Activated CD4-positive, alpha-beta memory T cell treated with anti-CD3 and anti-CD28 coated beads for 36 hours (primary cell): ENCODE measurements around the gene STIMATE. TPM values are rescaled to one million over a fixed set of nuclear protein-coding genes. Genes with fewer than 3 reads are reported as not detected.

Experiments
- CTCF ChIA-PET: fragments of 350-600 bp; sonication (Branson Sonifier 250); formaldehyde crosslinking; loops from one replicate; lab custom pipeline; 2021; ENCODE audit warnings: antibody characterized with exemption, inconsistent platforms; lab: Charles Lee
- POLR2A ChIA-PET: fragments of 350-600 bp; sonication (Branson Sonifier 250); formaldehyde crosslinking; loops from one replicate; lab custom pipeline; 2021; ENCODE audit warnings: antibody characterized with exemption; lab: Charles Lee
- DNase-seq: peaks from one replicate; pipeline ENCODE4 v3.0.0-alpha.2; 2020
- H3K27ac Mint-ChIP-seq: one replicate; pipeline ENCODE4 v1.8.0; 2021; ENCODE audit warnings: mixed read lengths
- H3K27me3 Mint-ChIP-seq: one replicate; pipeline ENCODE4 v1.8.0; 2021; ENCODE audit warnings: mixed read lengths
- H3K36me3 Mint-ChIP-seq: one replicate; pipeline ENCODE4 v1.8.0; 2021; ENCODE audit warnings: mixed read lengths
- H3K4me1 Mint-ChIP-seq: one replicate; pipeline ENCODE4 v1.8.0; 2021; ENCODE audit warnings: low read depth, mixed read lengths
- H3K4me3 Mint-ChIP-seq: one replicate; pipeline ENCODE4 v1.8.0; 2021; ENCODE audit warnings: mild to moderate bottlenecking, mixed read lengths
- H3K9me3 Mint-ChIP-seq: one replicate; pipeline ENCODE4 v1.8.0; 2021; ENCODE audit warnings: mixed read lengths
- intact Hi-C: fragments of 100-400 bp; cut with micrococcal nuclease; formaldehyde crosslinking; loops from one replicate; pipeline ENCODE4 v1.15.1; 2023
- total RNA-seq, 2 experiments: library from RNA; stranded (reverse); gene quantifications; one replicate each; pipeline ENCODE4 v1.2.3, GENCODE V29; 2021

STIMATE gene
- total RNA-seq, 2 experiments from 2014 or later = 13.0 to 18.3 TPM

DNA sequence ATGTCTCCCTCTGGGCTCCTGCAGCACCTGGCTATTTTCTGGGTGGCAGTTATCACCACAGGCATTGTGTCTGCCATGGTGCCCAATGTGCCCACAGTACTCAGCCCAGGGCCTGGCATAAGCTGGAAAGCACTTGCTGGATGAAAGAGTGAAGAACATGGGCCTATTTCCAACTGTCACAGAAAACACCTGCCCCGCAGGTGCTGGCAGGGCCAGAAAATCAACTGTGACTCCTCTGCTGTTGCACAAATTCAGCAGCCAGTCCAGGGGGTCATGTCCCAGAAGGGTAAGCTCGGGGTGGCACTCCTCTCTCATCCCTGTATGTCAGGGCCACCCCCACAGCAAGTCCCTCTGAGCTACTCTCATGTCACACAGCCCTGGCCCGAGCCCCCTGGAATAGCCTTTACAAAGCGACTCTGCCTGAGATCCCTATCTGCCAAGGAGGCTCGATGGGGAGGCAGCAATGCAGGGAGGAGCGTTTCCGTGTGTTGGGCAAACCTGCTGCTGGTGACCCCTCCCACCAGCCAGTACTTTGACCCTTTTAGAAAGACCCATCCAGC, 85.8 kb downstream of the STIMATE start:
- intact Hi-C loops = no loop called here
- no peaks in the 10 kb centered on the region for H3K9me3 Mint-ChIP-seq
- no peak for DNase-seq

GRCh38 chr3:52810923-52811322, 86.4 kb downstream of the STIMATE start:
- Mint-ChIP-seq H3K9me3 (no peaks in the 10 kb centered on the region), H3K27me3 (no peaks in the 10 kb centered on the region), H3K27ac (no peak overlapping the region), H3K36me3 (no peaks in the 10 kb centered on the region), H3K4me1 (no peaks in the 10 kb centered on the region), H3K4me3 (no peak overlapping the region)
- ChIA-PET CTCF (interaction anchor here (2.6 kb wide), 1 partner anchor 10 kb away, joined by 12 read pairs; no protein-coding TSS in a partner anchor), POLR2A (no interaction called here)
- no peak for DNase-seq
- intact Hi-C loops = no loop called here

More for the DNA sequence above, 85.8 kb downstream of the STIMATE start:
- ChIA-PET CTCF (interaction anchor here (2.6 kb wide), 1 partner anchor 9 kb away, joined by 12 read pairs; no protein-coding TSS in a partner anchor), POLR2A (no interaction called here)
- no peak overlapping the region for H3K4me3 Mint-ChIP-seq
- H3K36me3 Mint-ChIP-seq = no peaks in the 10 kb centered on the region
- no peak overlapping the region for H3K27ac Mint-ChIP-seq
- no peaks in the 10 kb centered on the region for H3K4me1 Mint-ChIP-seq
- no peaks in the 10 kb centered on the region for H3K27me3 Mint-ChIP-seq

DNA sequence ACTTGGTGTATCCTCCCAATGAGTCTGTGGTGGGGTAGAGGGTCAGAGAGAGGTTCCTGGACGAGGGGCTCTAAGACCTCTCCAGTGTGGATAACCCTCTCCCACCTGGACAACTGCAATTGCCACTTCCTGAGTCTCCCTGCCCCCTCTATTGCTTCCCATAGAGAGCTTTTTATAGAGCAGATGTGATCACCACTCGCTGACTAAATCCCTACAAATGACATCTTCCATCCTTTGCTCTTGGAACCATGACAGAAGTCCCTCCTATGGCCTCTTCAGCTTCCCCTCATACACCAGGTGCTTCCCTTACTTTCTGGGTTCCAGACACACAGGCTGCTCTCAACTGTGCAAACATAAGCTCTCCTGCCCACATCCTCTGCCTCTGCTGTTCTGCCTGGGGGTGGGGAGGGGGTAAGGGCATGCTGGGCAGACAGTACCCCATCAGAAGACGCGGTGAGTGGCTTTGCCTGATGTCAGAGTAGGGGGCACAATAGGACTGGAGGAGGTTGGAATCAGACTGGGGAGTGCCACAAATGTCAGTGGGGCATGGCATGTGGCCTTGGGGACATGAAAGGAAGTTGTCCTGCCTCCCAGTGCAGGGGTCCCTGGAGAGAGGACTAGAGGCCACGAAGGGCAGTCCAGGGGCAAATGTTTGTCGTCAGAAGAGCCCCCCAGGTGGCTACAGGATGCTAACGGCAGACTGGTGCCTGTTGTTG, 87.5 kb downstream of the STIMATE start:
- ChIA-PET CTCF (no interaction called here), POLR2A (no interaction called here)

DNA sequence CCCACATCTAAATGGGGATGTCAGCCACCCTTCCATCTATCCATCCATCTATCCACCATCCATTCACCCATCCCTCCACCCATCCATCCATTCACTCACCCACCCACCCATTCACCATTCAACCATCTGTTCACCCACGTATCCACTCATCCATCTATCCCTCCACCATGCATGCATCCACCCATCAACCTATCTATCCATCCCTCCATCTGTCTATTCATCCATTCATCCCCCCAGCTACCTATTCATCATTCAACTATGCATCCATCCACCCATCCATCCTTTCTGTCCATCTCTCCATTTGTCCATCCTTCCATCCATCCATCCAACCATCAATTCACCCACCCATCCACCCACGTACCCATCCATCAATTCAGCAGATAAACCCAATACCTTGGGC, 88.2 kb downstream of the STIMATE start:
- H3K27ac Mint-ChIP-seq = no peak overlapping the region
- DNase-seq = no peak
- no peaks in the 10 kb centered on the region for H3K27me3 Mint-ChIP-seq
- H3K4me3 Mint-ChIP-seq = no peak overlapping the region
- CTCF ChIA-PET = interaction anchor here (0.8 to 1.0 kb wide), 2 partner anchors 11 to 12 kb away, joined by 3 to 4 read pairs; no protein-coding TSS in a partner anchor
- H3K36me3 Mint-ChIP-seq = no peaks in the 10 kb centered on the region
- POLR2A ChIA-PET = no interaction called here
- no peaks in the 10 kb centered on the region for H3K9me3 Mint-ChIP-seq
- no peaks in the 10 kb centered on the region for H3K4me1 Mint-ChIP-seq
- intact Hi-C loops = no loop called here

More for the DNA sequence above, 87.5 kb downstream of the STIMATE start:
- Mint-ChIP-seq H3K4me3 (no peak overlapping the region), H3K4me1 (no peaks in the 10 kb centered on the region), H3K9me3 (no peaks in the 10 kb centered on the region), H3K36me3 (no peaks in the 10 kb centered on the region), H3K27me3 (no peaks in the 10 kb centered on the region), H3K27ac (no peak overlapping the region)
- intact Hi-C loops = no loop called here
- DNase-seq = no peak

DNA sequence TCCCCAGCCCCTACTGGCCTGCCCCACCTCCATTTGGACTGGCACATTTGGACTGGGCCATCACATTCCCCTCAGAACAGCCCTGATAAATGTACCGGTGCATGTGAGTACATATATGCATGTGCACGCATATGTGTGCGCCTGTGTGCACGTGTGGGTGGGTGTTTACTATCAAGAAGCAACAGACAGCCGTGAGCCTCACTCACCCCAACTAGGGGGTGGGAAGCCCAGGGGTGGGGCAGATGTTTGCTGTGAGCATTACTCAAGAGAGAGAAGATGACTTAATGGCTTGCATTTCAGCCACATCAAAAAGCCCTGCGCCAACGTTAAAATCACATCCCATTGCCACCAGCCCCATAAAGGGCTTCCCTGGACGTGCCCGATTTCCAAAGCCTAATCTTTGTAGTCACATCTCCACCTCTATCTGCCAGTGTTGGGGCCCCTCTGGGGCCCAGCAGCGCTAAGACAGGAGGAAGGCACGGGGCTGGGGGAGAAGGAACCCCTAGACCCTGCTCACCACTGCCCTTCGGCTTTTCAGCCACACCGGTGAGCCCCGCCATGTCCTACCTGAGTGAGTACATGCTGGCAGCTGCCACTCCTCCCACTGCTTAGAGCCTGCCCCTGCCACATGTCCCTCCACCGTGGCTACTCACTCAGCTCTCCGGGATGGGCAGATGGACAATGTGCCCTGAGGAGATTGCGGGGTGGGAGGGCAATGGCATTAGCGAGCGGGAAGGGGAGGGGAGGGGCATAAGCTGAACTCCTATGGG, 91.9 kb downstream of the STIMATE start:
- no peaks in the 10 kb centered on the region for H3K36me3 Mint-ChIP-seq
- CTCF ChIA-PET = no interaction called here
- H3K4me1 Mint-ChIP-seq = no peaks in the 10 kb centered on the region
- intact Hi-C loops = no loop called here
- no peak overlapping the region for H3K27ac Mint-ChIP-seq
- no peak for DNase-seq
- no peaks in the 10 kb centered on the region for H3K9me3 Mint-ChIP-seq
- POLR2A ChIA-PET = no interaction called here
- no peaks in the 10 kb centered on the region for H3K27me3 Mint-ChIP-seq
- no peak overlapping the region for H3K4me3 Mint-ChIP-seq

GRCh38 chr3:52801839-52802238, 95.5 kb downstream of the STIMATE start:
- POLR2A ChIA-PET = no interaction called here
- H3K4me1 Mint-ChIP-seq = no peaks in the 10 kb centered on the region

DNA sequence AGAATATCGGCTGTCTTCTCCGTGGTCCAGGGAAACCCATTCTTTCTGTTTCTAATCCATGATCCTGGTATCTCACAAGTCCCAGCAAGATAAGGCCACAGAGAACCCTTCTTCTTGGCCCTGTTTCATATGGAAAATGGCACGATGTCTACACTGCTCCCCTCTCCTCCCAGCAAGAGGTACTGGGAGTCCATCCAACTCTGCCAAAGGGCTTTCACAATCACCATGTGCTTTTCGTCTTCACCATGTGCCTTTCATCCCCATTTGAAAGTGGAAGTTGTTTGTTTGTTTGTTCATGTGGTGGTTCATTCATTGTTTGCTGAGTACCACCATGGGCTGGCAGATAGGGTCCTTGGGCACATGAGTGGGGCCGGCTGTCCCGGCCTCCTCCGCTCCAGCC, 97.3 kb downstream of the STIMATE start:
- H3K27me3 Mint-ChIP-seq = no peaks in the 10 kb centered on the region
- H3K27ac Mint-ChIP-seq = no peak overlapping the region
- POLR2A ChIA-PET = no interaction called here
- CTCF ChIA-PET = interaction anchor here (2.1 kb wide), 1 partner anchor 57 kb away, joined by 6 read pairs; no protein-coding TSS in a partner anchor
- H3K9me3 Mint-ChIP-seq = no peaks in the 10 kb centered on the region
- H3K36me3 Mint-ChIP-seq = no peaks in the 10 kb centered on the region
- DNase-seq = no peak
- intact Hi-C loops = no loop called here
- no peak overlapping the region for H3K4me3 Mint-ChIP-seq
- no peaks in the 10 kb centered on the region for H3K4me1 Mint-ChIP-seq

More at GRCh38 chr3:52801839-52802238, 95.5 kb downstream of the STIMATE start:
- no peak for DNase-seq
- Mint-ChIP-seq H3K36me3 (no peaks in the 10 kb centered on the region), H3K9me3 (no peaks in the 10 kb centered on the region), H3K27ac (no peak overlapping the region), H3K4me3 (no peak overlapping the region), H3K27me3 (no peaks in the 10 kb centered on the region)
- CTCF ChIA-PET = no interaction called here
- intact Hi-C loops = no loop called here

DNA sequence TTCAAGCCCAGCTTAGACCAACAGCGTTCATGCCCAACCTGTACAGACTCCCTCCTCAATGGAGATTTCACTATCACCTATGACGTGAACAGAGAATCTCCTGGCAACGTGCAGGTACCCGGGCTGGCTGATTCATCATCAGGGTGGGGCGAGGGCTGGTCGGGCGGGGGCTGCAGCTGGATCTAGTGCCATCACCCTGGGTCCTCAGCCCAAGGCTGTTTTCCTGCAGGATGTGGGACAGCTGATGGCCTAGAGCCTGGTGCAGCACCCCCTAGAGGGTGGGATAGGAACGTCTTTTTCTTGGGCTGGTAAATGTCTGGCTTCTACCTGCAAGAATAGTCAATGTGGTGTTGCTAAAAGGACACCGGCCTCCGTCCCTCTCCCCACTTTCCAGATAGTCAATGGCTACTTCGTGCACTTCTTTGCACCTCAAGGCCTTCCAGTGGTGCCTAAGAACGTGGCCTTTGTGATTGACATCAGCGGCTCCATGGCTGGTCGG, 98.3 kb downstream of the STIMATE start:
- Mint-ChIP-seq H3K4me3 (no peak overlapping the region), H3K36me3 (no peaks in the 10 kb centered on the region), H3K4me1 (no peaks in the 10 kb centered on the region), H3K27ac (no peak overlapping the region), H3K9me3 (no peaks in the 10 kb centered on the region), H3K27me3 (no peaks in the 10 kb centered on the region)
- peak; percentile 41 for DNase-seq
- ChIA-PET POLR2A (no interaction called here), CTCF (interaction anchor here (0.7 to 2.1 kb wide), 8 partner anchors 9 to 74 kb away, joined by 3 to 13 read pairs (median 4); partner anchors contain the start of gene NEK4)
- intact Hi-C loops = no loop called here

DNA sequence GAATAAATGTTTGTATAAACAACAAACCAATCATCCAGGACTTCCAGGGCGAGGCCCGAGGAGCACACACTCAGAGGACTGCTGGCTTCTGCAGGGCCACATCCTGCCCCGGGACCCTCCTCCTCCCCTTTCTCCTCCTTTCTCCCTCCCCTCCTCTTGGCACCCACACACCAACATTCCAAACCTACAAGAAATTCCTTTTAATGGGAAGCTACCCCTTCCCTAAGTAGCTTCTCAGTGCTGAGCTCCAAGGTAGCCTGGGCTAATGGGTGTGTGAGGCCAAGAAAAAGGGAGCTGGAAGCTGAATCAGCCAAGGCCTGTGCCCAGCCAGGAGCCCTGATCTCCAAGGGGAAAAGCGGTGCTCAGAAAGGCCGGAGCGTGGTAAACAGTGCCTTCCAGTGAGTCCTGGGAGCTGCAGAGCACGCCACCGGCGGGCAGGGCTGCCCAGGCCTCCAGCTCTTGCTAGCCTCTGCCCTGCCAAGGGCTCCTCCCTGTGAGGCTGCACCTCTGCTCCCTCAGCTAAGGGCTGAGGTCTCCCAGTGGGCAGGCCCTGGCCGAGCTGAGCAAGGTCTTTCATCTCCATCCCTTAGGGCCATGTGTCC, 98.9 kb downstream of the STIMATE start:
- Mint-ChIP-seq H3K9me3 (no peaks in the 10 kb centered on the region), H3K27ac (no peak overlapping the region), H3K36me3 (no peaks in the 10 kb centered on the region), H3K4me1 (no peaks in the 10 kb centered on the region), H3K4me3 (no peak overlapping the region), H3K27me3 (no peaks in the 10 kb centered on the region)
- CTCF ChIA-PET = interaction anchor here (0.7 to 2.1 kb wide), 10 partner anchors 8 to 74 kb away, joined by 3 to 13 read pairs (median 4); partner anchors contain the start of gene NEK4
- intact Hi-C loops = no loop called here
- POLR2A ChIA-PET = no interaction called here
- no peak for DNase-seq

- intact Hi-C loops = no loop called here
- ChIA-PET CTCF (no interaction called here), POLR2A (no interaction called here)
- Mint-ChIP-seq H3K27ac (no peak overlapping the region), H3K4me3 (no peak overlapping the region), H3K4me1 (no peaks in the 10 kb centered on the region), H3K27me3 (no peaks in the 10 kb centered on the region), H3K36me3 (no peaks in the 10 kb centered on the region), H3K9me3 (no peaks in the 10 kb centered on the region)
- DNase-seq = no peak
Measured at GRCh38 chr3:52796411-52796810, 100.9 kb downstream of the STIMATE start.

- Mint-ChIP-seq H3K4me1 (no peaks in the 10 kb centered on the region), H3K36me3 (no peaks in the 10 kb centered on the region)
- CTCF ChIA-PET = no interaction called here
Measured at GRCh38 chr3:52795298-52795900, 101.9 kb downstream of the STIMATE start.

More at GRCh38 chr3:52795298-52795900, 101.9 kb downstream of the STIMATE start:
- no peak overlapping the region for H3K4me3 Mint-ChIP-seq
- POLR2A ChIA-PET = no interaction called here
- H3K27ac Mint-ChIP-seq = no peak overlapping the region
- H3K27me3 Mint-ChIP-seq = no peaks in the 10 kb centered on the region
- DNase-seq = no peak
- intact Hi-C loops = no loop called here
- H3K9me3 Mint-ChIP-seq = no peaks in the 10 kb centered on the region
